Neural cell (in vitro differentiated cells): ENCODE measurements around the gene SRD5A1.

ENCODE experiments used
- TF ChIP-seq, protein P1 (sequence below): fragments of 450-650 bp; IDR thresholded peaks from 2 replicates; pipeline ENCODE4 v1.5.1; 2014; ENCODE audit warnings: antibody characterized with exemption, mild to moderate bottlenecking, moderate library complexity; ENCODE audit not compliant: poor library complexity, severe bottlenecking
- TF ChIP-seq, protein P2 (sequence below): IDR thresholded peaks from 2 replicates; pipeline ENCODE4 v1.6.1; 2012; ENCODE audit warnings: borderline replicate concordance

DNA sequence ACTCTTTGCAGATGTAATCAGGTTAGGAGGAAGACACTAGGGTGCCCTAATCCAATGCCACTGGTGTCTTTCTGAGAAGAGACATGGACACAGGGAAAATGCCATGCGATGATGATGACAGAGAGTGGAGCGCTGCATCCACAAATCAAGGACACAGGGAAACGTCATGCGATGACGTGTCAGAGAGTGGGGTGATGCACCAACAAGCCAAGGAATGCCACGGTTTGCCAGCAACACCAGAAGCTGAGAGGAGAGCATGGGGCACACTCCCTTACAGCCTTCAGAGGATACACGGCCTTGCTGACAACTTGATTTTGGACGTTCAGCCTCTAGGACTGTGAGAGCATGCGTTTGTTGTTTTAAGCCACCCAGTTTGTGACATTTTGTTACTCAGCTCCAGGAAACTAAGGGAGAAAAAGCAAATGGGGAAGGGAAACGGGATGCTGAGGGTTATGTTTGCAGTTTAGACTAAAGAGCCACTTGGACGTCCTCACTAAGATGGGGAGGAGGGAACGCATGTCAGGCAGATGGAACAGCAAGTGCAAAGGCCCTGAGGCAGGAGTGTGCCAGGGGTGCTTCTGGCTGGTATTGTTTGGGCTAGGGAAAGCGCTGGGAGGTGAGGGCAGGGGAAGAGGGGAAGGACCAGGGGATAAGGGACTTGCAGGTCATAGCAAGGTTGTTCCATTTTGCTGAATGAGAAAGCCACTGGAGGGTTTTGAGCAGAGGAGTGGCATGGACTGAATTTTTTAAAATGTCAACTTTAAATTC lies 77.5 kb downstream of the SRD5A1 start:
- TF ChIP-seq, protein P1, sequence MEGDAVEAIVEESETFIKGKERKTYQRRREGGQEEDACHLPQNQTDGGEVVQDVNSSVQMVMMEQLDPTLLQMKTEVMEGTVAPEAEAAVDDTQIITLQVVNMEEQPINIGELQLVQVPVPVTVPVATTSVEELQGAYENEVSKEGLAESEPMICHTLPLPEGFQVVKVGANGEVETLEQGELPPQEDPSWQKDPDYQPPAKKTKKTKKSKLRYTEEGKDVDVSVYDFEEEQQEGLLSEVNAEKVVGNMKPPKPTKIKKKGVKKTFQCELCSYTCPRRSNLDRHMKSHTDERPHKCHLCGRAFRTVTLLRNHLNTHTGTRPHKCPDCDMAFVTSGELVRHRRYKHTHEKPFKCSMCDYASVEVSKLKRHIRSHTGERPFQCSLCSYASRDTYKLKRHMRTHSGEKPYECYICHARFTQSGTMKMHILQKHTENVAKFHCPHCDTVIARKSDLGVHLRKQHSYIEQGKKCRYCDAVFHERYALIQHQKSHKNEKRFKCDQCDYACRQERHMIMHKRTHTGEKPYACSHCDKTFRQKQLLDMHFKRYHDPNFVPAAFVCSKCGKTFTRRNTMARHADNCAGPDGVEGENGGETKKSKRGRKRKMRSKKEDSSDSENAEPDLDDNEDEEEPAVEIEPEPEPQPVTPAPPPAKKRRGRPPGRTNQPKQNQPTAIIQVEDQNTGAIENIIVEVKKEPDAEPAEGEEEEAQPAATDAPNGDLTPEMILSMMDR = no peak
- TF ChIP-seq, protein P2, sequence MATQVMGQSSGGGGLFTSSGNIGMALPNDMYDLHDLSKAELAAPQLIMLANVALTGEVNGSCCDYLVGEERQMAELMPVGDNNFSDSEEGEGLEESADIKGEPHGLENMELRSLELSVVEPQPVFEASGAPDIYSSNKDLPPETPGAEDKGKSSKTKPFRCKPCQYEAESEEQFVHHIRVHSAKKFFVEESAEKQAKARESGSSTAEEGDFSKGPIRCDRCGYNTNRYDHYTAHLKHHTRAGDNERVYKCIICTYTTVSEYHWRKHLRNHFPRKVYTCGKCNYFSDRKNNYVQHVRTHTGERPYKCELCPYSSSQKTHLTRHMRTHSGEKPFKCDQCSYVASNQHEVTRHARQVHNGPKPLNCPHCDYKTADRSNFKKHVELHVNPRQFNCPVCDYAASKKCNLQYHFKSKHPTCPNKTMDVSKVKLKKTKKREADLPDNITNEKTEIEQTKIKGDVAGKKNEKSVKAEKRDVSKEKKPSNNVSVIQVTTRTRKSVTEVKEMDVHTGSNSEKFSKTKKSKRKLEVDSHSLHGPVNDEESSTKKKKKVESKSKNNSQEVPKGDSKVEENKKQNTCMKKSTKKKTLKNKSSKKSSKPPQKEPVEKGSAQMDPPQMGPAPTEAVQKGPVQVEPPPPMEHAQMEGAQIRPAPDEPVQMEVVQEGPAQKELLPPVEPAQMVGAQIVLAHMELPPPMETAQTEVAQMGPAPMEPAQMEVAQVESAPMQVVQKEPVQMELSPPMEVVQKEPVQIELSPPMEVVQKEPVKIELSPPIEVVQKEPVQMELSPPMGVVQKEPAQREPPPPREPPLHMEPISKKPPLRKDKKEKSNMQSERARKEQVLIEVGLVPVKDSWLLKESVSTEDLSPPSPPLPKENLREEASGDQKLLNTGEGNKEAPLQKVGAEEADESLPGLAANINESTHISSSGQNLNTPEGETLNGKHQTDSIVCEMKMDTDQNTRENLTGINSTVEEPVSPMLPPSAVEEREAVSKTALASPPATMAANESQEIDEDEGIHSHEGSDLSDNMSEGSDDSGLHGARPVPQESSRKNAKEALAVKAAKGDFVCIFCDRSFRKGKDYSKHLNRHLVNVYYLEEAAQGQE = no peak
